Natural killer cell (primary cell): ENCODE results near the gene CAP1. TPM values are rescaled to one million over a fixed set of nuclear protein-coding genes. Genes with fewer than 3 reads are reported as not detected.

ENCODE experiments used
- ATAC-seq, 3 donors: fragments of 150-1000 bp in 2 of 3; fragments of 200-7000 bp in 1 of 3; cut with Tn5 transposase; 1 replicate in 1 of 3; 2 replicates in 2 of 3; pipeline ENCODE4 v1.10.0; 2021; ENCODE audit warnings: mild to moderate bottlenecking in 2 of 3, moderate library complexity in 2 of 3
- DNase-seq, 2 donors: peaks; one replicate each; pipeline versions ENCODE4 v3.0.0 to v3.0.0-alpha.2; 2013 to 2021; ENCODE audit warnings: mixed read lengths in 1 of 2
- H3K27ac ChIP-seq: one replicate; pipeline ENCODE4 v1.5.1; 2013; ENCODE audit warnings: mild to moderate bottlenecking, low read length
- H3K27me3 ChIP-seq: one replicate; pipeline ENCODE4 v1.6.1; 2013; ENCODE audit warnings: low read length; ENCODE audit not compliant: control insufficient read depth, insufficient read depth
- H3K36me3 ChIP-seq: one replicate; pipeline ENCODE4 v1.6.1; 2013; ENCODE audit warnings: low read length; ENCODE audit not compliant: control insufficient read depth, insufficient read depth
- H3K4me1 ChIP-seq: one replicate; pipeline ENCODE4 v1.6.1; 2013; ENCODE audit warnings: low read length; ENCODE audit not compliant: control insufficient read depth, insufficient read depth
- H3K4me3 ChIP-seq: one replicate; pipeline ENCODE4 v1.5.1; 2013; ENCODE audit warnings: low read length
- H3K9me3 ChIP-seq: one replicate; pipeline ENCODE4 v1.6.1; 2013; ENCODE audit warnings: low read length; ENCODE audit not compliant: control insufficient read depth, insufficient read depth
- H3K27ac Mint-ChIP-seq, 2 donors: one replicate each; pipeline ENCODE4 v1.8.0; 2022; ENCODE audit warnings: mild to moderate bottlenecking in 2 of 2, mixed read lengths in 2 of 2, moderate library complexity in 1 of 2
- H3K27me3 Mint-ChIP-seq, 2 donors: one replicate each; pipeline ENCODE4 v1.8.0; 2022; ENCODE audit warnings: low read depth in 2 of 2, mixed read lengths in 2 of 2
- H3K36me3 Mint-ChIP-seq: one replicate; pipeline ENCODE4 v1.8.0; 2022; ENCODE audit warnings: mixed read lengths
- H3K4me1 Mint-ChIP-seq, 2 donors: one replicate each; pipeline ENCODE4 v1.8.0; 2022; ENCODE audit warnings: mixed read lengths in 2 of 2
- H3K4me3 Mint-ChIP-seq: one replicate; pipeline ENCODE4 v1.8.0; 2022; ENCODE audit warnings: mild to moderate bottlenecking, moderate library complexity, mixed read lengths
- H3K9me3 Mint-ChIP-seq, 2 donors: one replicate each; pipeline ENCODE4 v1.8.0; 2022; ENCODE audit warnings: mixed read lengths in 2 of 2
- CTCF ChIP-seq: fragments of 200-600 bp; IDR thresholded peaks from one replicate; pipeline ENCODE4 v1.8.0; 2022; ENCODE audit warnings: antibody characterized with exemption
- WGBS: methylation state at CpG from one replicate; pipeline ENCODE4 v1.1.7; 2013; ENCODE audit warnings: missing lambda C conversion rate; ENCODE audit not compliant: insufficient coverage; 5-methylcytosine and 5-hydroxymethylcytosine counted together
- intact Hi-C: fragments of 100-400 bp; cut with micrococcal nuclease; formaldehyde crosslinking; loops from one replicate; pipeline ENCODE4 v1.14.2; 2022
- total RNA-seq, 4 donors: library from RNA; stranded (reverse); fragments of 120-200 nt in 1 of 4; gene quantifications; one replicate each; pipeline versions ENCODE4 v1.2.3 to v1.2.4, GENCODE V29; 2013 to 2022

The CAP1 gene
- total RNA-seq, 3 donors from 2014 or later (not counting 1 experiment from before 2014, with no cell fraction given): 482 to 541 (median 537) TPM

- no peaks in the 10 kb centered on the region for H3K9me3 ChIP-seq
- no peaks in the 10 kb centered on the region for H3K27me3 ChIP-seq
- WGBS: 70% methylated on average over 4 of the region's 4 CpGs
- H3K36me3 ChIP-seq: peaks cover 23% of the 10 kb centered on the region
- ATAC-seq: no peak
- intact Hi-C loops: no loop called here
- Mint-ChIP-seq H3K27ac (peak overlapping the region in 1 of 2 donors; percentile 5), H3K4me1 (peaks cover 19 to 25% of the 10 kb centered on the region in 2 donors), H3K27me3 (no peaks in the 10 kb centered on the region), H3K9me3 (no peaks in the 10 kb centered on the region), H3K4me3 (no peak overlapping the region), H3K36me3 (no peaks in the 10 kb centered on the region)
- no peak overlapping the region for H3K27ac ChIP-seq
- H3K4me1 ChIP-seq: peaks cover 15% of the 10 kb centered on the region
- DNase-seq: no peak
- TF ChIP-seq CTCF: no peak
- no peak overlapping the region for H3K4me3 ChIP-seq
Observed at GRCh38 chr1:40094466-40095110, 54.1 kb downstream of the CAP1 start.

DNA sequence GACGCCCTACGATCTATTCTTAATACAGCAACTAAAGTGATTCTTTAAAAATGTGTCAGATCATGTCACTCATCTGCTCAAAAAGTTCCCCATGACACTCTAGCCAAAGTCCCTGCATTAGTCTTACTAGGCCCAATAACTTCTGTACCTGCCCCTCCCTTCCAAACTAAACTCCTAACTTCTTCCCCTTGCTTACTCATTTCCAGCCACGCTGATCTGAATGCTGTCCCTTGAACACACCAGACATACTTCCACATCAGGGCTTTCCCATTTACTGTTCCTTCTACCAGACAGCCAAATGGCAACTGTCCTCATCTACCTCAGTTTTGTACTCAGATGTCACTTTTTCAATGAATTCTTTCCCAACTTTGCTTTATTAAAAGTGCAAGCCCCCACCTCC is 55.3 kb downstream of the CAP1 start:
- H3K36me3 Mint-ChIP-seq: no peaks in the 10 kb centered on the region
- peaks cover 19 to 25% of the 10 kb centered on the region in 2 donors for H3K4me1 Mint-ChIP-seq
- H3K9me3 Mint-ChIP-seq: no peaks in the 10 kb centered on the region
- no peak for DNase-seq
- Histone ChIP-seq H3K36me3 (peaks cover 10% of the 10 kb centered on the region), H3K27me3 (no peaks in the 10 kb centered on the region), H3K4me1 (peaks cover 15% of the 10 kb centered on the region), H3K9me3 (no peaks in the 10 kb centered on the region), H3K27ac (no peak overlapping the region), H3K4me3 (no peak overlapping the region)
- TF ChIP-seq CTCF: no peak
- H3K4me3 Mint-ChIP-seq: peak overlapping the region; percentile 22
- WGBS: 87% methylated on average over 3 of the region's 3 CpGs
- H3K27me3 Mint-ChIP-seq: no peaks in the 10 kb centered on the region
- H3K27ac Mint-ChIP-seq: no peak overlapping the region
- intact Hi-C loops: no loop called here
- no peak for ATAC-seq

DNA sequence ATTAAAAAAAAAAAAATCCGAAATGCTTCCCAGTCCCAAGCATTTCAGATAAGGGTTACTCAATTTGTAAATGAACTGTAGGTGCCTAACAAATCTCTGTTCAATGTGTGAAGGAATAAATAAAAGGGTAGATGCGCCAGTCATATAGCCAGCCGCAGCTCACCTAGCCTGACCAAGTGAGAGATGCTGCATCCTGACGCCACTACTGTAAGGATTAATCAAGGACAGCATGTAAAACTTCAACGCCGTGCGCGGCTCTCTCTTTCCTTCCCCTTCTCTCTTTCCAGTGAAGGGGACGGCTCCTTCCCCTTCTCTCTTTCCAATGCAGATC is 56.1 kb downstream of the CAP1 start:
- Histone ChIP-seq H3K27ac (no peak overlapping the region), H3K36me3 (peaks cover 6% of the 10 kb centered on the region), H3K9me3 (no peaks in the 10 kb centered on the region), H3K27me3 (no peaks in the 10 kb centered on the region), H3K4me3 (peak overlapping the region; percentile 59), H3K4me1 (peaks cover 15% of the 10 kb centered on the region)
- no peak for TF ChIP-seq CTCF
- intact Hi-C loops: no loop called here
- 2% methylated on average over 8 of the region's 9 CpGs for WGBS
- Mint-ChIP-seq H3K9me3 (no peaks in the 10 kb centered on the region), H3K27ac (peak overlapping the region; percentile 86), H3K27me3 (peaks cover 0 to 1% of the 10 kb centered on the region in 2 donors), H3K4me3 (peak overlapping the region; percentile 98), H3K36me3 (no peaks in the 10 kb centered on the region), H3K4me1 (peaks cover 19 to 25% of the 10 kb centered on the region in 2 donors)
- no peak for DNase-seq
- ATAC-seq: peak; percentile 40 to 61 (median 49)
